B cell (primary cell): ENCODE data around the gene CNTNAP1.

Experiments
- CTCF ChIP-seq: fragments of 200-600 bp; IDR thresholded peaks from one replicate; pipeline ENCODE4 v1.8.0; 2022; ENCODE audit warnings: antibody characterized with exemption, mild to moderate bottlenecking
- EZH2 ChIP-seq: IDR thresholded peaks from 2 replicates; pipeline ENCODE4 v1.6.1; 2012; ENCODE audit warnings: borderline replicate concordance, low read depth, mild to moderate bottlenecking, moderate library complexity, low read length; ENCODE audit not compliant: insufficient read depth, poor library complexity, severe bottlenecking

- TF ChIP-seq EZH2 (no peak), CTCF (no peak)
Observed at GRCh38 chr17:42685831-42686230, 3.5 kb downstream of the CNTNAP1 start.
